ENCODE measurements around the gene HCN4. TPM values are rescaled to one million over a fixed set of nuclear protein-coding genes. Genes with fewer than 3 reads are reported as not detected.

HCN4 gene
- total RNA-seq, 2 donors from 2014 or later = 0.82 to 3.1 TPM

DNA sequence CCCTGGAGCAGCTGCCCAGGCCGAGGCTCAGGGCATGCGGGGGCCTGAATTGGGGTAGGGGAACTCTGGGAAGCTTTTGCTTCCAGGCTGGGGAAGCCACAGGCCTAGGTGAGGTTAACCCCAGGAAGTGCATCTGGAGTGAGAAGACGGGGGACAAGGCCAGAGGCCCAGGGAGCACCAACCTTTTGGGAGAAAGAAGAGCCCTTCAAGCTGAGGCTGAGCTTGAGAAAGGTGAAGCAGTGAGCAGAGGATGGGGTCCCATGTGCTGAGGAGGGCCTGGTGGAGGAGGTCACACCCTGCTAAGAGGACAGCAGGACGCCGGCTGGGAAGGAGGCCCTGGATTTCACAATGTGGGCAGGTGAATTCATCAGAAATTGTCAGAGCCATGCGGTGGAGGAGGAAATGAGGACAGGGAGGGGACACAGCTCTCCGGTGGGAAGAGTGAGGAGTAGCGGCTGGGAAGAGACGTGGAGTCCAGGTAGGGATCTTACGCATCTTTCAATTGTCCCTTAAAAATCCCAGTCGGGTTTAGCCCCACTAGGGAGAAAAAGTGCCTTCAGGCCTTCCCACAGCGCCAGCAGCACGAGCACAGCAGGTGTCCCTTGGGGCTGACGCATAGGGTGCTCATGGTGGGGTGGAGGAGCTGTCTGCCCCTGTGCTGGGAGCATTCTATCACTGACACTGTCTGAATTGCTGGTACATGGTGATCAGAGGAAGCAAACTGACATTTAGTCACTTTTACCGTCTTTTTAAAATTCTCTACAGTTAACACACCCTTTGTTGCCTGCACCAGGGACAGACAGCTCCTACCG is 50.9 kb downstream of the HCN4 start:
- WGBS, 2 experiments (ENCODE audit: insufficient coverage in 1 of 2, insufficient read length in 1 of 2) = 81 to 82% methylated on average over 14 to 16 of the region's 16 CpGs
- peak; percentile 45 for DNase-seq
- H3K4me3 Mint-ChIP-seq = no peak overlapping the region
- H3K36me3 Mint-ChIP-seq (ENCODE audit: low read depth) = peaks cover 5% of the 10 kb centered on the region
- H3K27ac Mint-ChIP-seq = no peak overlapping the region
- Histone ChIP-seq H3K4me1 (ENCODE audit: control insufficient read depth, insufficient read depth, low read length) (no peaks in the 10 kb centered on the region), H3K9ac (ENCODE audit: extremely low read depth, low read length, poor library complexity, severe bottlenecking) (no peak overlapping the region), H3K36me3 (ENCODE audit: control insufficient read depth, insufficient read depth, low read length) (no peaks in the 10 kb centered on the region), H3K9me3 (ENCODE audit: control insufficient read depth, low read length) (no peaks in the 10 kb centered on the region), H3K4me3 (ENCODE audit: low read length) (no peak overlapping the region), H3K27ac (ENCODE audit: low read depth, low read length) (peak overlapping the region; percentile 36), H3K27me3 (ENCODE audit: control insufficient read depth, insufficient read depth, low read length, poor library complexity, severe bottlenecking) (no peaks in the 10 kb centered on the region)
- no peaks in the 10 kb centered on the region for H3K4me1 Mint-ChIP-seq
- TF ChIP-seq, protein P1, sequence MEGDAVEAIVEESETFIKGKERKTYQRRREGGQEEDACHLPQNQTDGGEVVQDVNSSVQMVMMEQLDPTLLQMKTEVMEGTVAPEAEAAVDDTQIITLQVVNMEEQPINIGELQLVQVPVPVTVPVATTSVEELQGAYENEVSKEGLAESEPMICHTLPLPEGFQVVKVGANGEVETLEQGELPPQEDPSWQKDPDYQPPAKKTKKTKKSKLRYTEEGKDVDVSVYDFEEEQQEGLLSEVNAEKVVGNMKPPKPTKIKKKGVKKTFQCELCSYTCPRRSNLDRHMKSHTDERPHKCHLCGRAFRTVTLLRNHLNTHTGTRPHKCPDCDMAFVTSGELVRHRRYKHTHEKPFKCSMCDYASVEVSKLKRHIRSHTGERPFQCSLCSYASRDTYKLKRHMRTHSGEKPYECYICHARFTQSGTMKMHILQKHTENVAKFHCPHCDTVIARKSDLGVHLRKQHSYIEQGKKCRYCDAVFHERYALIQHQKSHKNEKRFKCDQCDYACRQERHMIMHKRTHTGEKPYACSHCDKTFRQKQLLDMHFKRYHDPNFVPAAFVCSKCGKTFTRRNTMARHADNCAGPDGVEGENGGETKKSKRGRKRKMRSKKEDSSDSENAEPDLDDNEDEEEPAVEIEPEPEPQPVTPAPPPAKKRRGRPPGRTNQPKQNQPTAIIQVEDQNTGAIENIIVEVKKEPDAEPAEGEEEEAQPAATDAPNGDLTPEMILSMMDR (conservative IDR thresholded peaks at IDR 0.05) = no peak
- H3K27me3 Mint-ChIP-seq (ENCODE audit: insufficient read depth) = peaks cover 2% of the 10 kb centered on the region
- H3K9me3 Mint-ChIP-seq = no peaks in the 10 kb centered on the region

DNA sequence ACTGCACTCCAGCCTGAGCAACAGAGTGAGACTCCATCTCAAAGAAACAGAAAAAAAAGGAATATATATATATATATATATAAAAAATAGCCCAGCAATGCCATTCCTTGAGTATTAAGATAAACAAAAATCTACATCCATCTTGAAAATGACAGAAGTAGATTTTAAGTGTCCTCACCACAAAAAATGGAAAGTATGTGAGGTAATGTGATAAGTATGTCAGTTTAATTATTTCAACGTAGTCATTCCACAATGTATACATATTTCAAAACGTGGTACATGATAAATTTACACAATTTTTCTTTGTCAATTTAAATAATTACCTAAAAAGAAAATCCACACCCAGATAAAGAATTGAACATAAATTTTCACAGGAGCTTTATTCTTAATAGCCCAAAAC is 54.9 kb downstream of the HCN4 start:
- TF ChIP-seq, protein P1 (conservative IDR thresholded peaks at IDR 0.05) = no peak
- Histone ChIP-seq H3K27me3 (ENCODE audit: control insufficient read depth, insufficient read depth, low read length, poor library complexity, severe bottlenecking) (no peaks in the 10 kb centered on the region), H3K36me3 (ENCODE audit: control insufficient read depth, insufficient read depth, low read length) (peaks cover 4% of the 10 kb centered on the region), H3K4me1 (ENCODE audit: control insufficient read depth, insufficient read depth, low read length) (no peaks in the 10 kb centered on the region), H3K27ac (ENCODE audit: low read depth, low read length) (no peak overlapping the region), H3K9me3 (ENCODE audit: control insufficient read depth, low read length) (no peaks in the 10 kb centered on the region), H3K9ac (ENCODE audit: extremely low read depth, low read length, poor library complexity, severe bottlenecking) (no peak overlapping the region), H3K4me3 (ENCODE audit: low read length) (no peak overlapping the region)
- no peak overlapping the region for H3K27ac Mint-ChIP-seq
- no peaks in the 10 kb centered on the region for H3K9me3 Mint-ChIP-seq
- H3K36me3 Mint-ChIP-seq (ENCODE audit: low read depth) = peaks cover 19% of the 10 kb centered on the region
- DNase-seq = no peak
- H3K4me3 Mint-ChIP-seq = no peak overlapping the region
- H3K4me1 Mint-ChIP-seq = no peaks in the 10 kb centered on the region
- WGBS, 2 experiments (ENCODE audit: insufficient coverage in 1 of 2, insufficient read length in 1 of 2) = 94% methylated on average over 2 of the region's 2 CpGs; no CpG with 5 or more reads in 1 of the 2 experiments
- no peaks in the 10 kb centered on the region for H3K27me3 Mint-ChIP-seq (ENCODE audit: insufficient read depth)

DNA sequence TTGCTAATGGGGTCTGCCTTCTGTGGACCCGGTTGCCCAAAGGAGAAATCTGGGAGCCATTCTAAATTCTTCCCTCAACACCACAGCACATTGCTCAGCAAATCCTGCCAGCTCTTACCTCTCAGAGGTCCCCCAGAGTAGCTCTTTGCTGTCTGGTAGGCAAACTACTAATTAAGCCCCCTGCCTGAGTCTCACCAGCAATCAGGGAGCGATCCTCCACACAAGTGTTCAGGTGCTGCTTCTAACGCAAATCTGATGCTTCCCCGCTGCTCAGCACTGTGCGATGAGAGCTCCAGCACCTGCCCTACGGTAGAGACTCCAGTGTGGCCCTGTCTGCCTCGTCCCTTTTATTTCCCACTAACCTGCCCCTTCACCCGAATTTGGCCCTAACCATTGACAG is 60.5 kb downstream of the HCN4 start:
- TF ChIP-seq, protein P1 (conservative IDR thresholded peaks at IDR 0.05) = no peak
- no peaks in the 10 kb centered on the region for H3K9me3 ChIP-seq (ENCODE audit: control insufficient read depth, low read length)
- 87 to 93% methylated on average over 7 to 8 of the region's 8 CpGs for WGBS, 2 experiments (ENCODE audit: insufficient coverage in 1 of 2, insufficient read length in 1 of 2)
- no peaks in the 10 kb centered on the region for H3K4me1 Mint-ChIP-seq
- no peak overlapping the region for H3K27ac Mint-ChIP-seq
- no peak overlapping the region for H3K4me3 Mint-ChIP-seq
- H3K27me3 ChIP-seq (ENCODE audit: control insufficient read depth, insufficient read depth, low read length, poor library complexity, severe bottlenecking) = no peaks in the 10 kb centered on the region
- peaks cover 35% of the 10 kb centered on the region for H3K36me3 Mint-ChIP-seq (ENCODE audit: low read depth)
- H3K9me3 Mint-ChIP-seq = no peaks in the 10 kb centered on the region
- no peak overlapping the region for H3K27ac ChIP-seq (ENCODE audit: low read depth, low read length)
- no peaks in the 10 kb centered on the region for H3K27me3 Mint-ChIP-seq (ENCODE audit: insufficient read depth)
- H3K4me3 ChIP-seq (ENCODE audit: low read length) = no peak overlapping the region
- H3K4me1 ChIP-seq (ENCODE audit: control insufficient read depth, insufficient read depth, low read length) = no peaks in the 10 kb centered on the region
- peaks cover 18% of the 10 kb centered on the region for H3K36me3 ChIP-seq (ENCODE audit: control insufficient read depth, insufficient read depth, low read length)
- H3K9ac ChIP-seq (ENCODE audit: extremely low read depth, low read length, poor library complexity, severe bottlenecking) = no peak overlapping the region
- DNase-seq = no peak
